ENCODE data around the gene SEPTIN7.

Gene SEPTIN7

DNA sequence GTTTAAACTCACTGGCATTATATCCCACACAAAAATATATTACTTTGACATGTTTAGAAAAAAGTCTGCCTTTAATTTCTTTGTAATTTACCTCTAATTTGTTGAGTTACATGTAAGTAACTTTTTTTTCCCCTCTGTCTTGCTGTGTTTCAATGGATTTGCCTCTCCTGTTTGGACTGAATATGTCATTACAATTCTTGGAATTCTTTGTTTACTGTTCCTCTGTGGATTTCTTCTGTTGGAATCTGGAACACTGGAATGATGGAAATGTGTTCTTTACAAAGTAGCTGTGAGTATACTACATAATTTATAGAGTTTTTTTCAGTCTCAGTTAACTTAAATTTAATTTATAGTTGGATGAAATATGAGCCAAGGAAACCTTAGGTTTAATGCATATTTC is 30.4 kb downstream of the SEPTIN7 start:
- Histone ChIP-seq H3K4me1 (peaks cover 13% of the 10 kb centered on the region), H3K36me3 (ENCODE audit: control insufficient read depth, insufficient read depth, low read length) (no peaks in the 10 kb centered on the region), H2AFZ (no peak overlapping the region), H3K4me2 (ENCODE audit: low read length) (no peak overlapping the region), H3K27me3 (ENCODE audit: control insufficient read depth, insufficient read depth, low read length) (no peaks in the 10 kb centered on the region), H3K4me3 (ENCODE audit: low read depth, low read length) (no peak overlapping the region), H3K79me2 (peaks cover 26% of the 10 kb centered on the region), H3K9me3 (ENCODE audit: control insufficient read depth, low read length) (no peaks in the 10 kb centered on the region), H3K27ac (no peak overlapping the region), H3K9ac (no peak overlapping the region)
- TF ChIP-seq, protein P1, sequence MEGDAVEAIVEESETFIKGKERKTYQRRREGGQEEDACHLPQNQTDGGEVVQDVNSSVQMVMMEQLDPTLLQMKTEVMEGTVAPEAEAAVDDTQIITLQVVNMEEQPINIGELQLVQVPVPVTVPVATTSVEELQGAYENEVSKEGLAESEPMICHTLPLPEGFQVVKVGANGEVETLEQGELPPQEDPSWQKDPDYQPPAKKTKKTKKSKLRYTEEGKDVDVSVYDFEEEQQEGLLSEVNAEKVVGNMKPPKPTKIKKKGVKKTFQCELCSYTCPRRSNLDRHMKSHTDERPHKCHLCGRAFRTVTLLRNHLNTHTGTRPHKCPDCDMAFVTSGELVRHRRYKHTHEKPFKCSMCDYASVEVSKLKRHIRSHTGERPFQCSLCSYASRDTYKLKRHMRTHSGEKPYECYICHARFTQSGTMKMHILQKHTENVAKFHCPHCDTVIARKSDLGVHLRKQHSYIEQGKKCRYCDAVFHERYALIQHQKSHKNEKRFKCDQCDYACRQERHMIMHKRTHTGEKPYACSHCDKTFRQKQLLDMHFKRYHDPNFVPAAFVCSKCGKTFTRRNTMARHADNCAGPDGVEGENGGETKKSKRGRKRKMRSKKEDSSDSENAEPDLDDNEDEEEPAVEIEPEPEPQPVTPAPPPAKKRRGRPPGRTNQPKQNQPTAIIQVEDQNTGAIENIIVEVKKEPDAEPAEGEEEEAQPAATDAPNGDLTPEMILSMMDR (IDR thresholded peaks at IDR 0.05), result no peak

DNA sequence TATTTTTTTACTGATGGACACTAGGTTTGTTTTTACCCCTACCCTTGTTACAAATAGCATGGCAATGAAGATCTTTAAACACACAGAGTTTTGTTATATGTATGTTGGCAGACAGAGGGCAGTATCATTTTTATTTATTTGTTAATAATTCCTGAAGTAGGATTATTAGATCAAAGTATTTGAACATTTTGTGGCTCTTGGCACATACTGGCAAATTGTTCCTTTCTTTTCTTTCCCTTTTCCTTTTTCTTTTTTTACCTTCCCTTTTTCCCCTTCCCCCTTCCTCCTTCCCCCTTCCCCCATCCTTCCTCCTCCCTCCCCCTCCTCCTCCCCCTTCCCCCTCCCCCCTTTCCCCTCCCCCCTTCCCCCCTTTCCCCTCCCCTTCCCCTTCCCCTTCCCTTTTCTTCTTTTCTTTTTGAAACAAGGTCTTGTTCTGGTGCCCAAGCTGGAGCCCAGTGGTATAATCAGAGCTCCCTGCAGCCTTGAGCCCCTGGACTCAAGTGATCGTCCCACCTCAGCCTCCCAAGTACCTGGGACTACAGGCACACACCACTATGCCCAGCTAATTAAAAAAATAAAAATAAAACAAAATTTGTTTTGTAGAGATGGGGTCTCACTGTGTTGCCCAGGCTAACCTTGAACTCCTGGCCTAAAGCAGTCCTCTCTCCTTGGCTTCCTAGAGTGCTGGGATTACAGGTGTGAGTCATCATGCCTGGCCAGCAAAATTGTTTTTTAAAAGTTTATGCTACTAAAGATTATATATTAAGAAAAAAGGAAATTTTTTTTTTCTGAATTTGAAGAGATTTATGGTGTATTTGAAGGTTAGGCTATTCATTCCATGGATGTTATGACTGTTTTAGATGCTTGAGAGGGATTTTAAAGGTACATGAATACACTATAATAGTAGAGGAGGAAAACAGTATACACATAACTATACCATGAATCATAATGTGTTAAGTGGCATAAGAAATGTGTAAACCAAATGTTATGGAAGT is 39.3 kb downstream of the SEPTIN7 start:
- no peak overlapping the region for H2AFZ ChIP-seq
- no peak overlapping the region for H3K4me2 ChIP-seq (ENCODE audit: low read length)
- H3K4me3 ChIP-seq (ENCODE audit: low read depth, low read length), result no peak overlapping the region
- H3K27me3 ChIP-seq (ENCODE audit: control insufficient read depth, insufficient read depth, low read length), result no peaks in the 10 kb centered on the region
- no peak overlapping the region for H3K9ac ChIP-seq
- TF ChIP-seq, protein P1 (IDR thresholded peaks at IDR 0.05), result no peak
- no peak overlapping the region for H3K27ac ChIP-seq
- no peaks in the 10 kb centered on the region for H3K36me3 ChIP-seq (ENCODE audit: control insufficient read depth, insufficient read depth, low read length)
- H3K4me1 ChIP-seq, result peaks cover 7% of the 10 kb centered on the region
- no peaks in the 10 kb centered on the region for H3K9me3 ChIP-seq (ENCODE audit: control insufficient read depth, low read length)
- H3K79me2 ChIP-seq, result peaks cover 37% of the 10 kb centered on the region

DNA sequence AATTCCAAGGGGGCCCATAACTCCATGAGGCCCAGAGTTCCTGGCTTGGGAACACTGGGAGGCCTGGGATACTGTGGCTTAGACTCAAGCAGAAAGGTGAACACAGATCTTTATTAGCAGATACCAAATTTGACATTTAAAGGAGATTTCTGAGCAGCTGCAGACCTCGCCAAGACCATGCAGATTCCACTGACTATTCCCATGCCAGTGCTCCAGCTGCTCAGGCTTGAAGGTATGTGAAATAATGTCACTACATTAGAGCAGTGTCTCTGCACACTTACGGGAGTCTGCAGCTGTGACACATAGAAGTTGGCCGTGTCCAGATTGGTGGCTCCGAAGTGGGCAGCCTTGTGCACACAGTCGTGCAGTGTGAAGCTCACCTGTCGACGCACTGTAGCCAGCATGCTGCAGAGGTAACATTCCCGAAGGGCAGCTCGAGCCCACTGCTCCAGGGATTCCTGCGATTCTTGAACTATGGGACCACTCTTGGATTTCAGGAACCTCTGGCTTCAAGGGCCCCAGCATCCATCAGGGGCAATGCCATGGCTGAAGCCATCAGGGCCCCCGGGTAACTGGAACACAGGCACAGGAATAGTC is 46.1 kb downstream of the SEPTIN7 start:
- no peak overlapping the region for H3K4me3 ChIP-seq (ENCODE audit: low read depth, low read length)
- no peaks in the 10 kb centered on the region for H3K36me3 ChIP-seq (ENCODE audit: control insufficient read depth, insufficient read depth, low read length)
- H3K4me1 ChIP-seq, result peaks cover 8% of the 10 kb centered on the region
- no peak overlapping the region for H2AFZ ChIP-seq
- TF ChIP-seq, protein P1 (IDR thresholded peaks at IDR 0.05), result no peak
- peaks cover 40% of the 10 kb centered on the region for H3K79me2 ChIP-seq
- no peaks in the 10 kb centered on the region for H3K9me3 ChIP-seq (ENCODE audit: control insufficient read depth, low read length)
- no peaks in the 10 kb centered on the region for H3K27me3 ChIP-seq (ENCODE audit: control insufficient read depth, insufficient read depth, low read length)
- no peak overlapping the region for H3K27ac ChIP-seq
- H3K9ac ChIP-seq, result no peak overlapping the region
- no peak overlapping the region for H3K4me2 ChIP-seq (ENCODE audit: low read length)

DNA sequence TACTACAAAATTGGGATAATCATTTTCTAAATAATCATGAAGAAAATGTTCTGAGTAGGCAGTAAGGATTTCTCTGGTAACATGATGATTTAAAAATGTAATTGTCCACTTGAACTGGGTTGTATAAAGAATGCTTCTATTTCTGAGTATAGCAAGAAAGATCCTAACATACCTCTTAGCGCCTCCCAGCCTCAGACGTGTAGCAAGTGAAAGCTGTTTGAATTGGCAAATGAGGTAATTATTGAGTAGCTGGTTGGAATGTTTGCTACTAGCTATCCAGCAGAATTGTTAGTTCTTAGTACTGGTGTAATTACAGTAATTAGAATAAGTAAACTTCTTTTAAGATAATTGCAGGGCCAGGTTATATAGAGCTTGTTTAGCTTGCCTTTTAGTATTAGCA is 47.9 kb downstream of the SEPTIN7 start:
- H3K27ac ChIP-seq, result no peak overlapping the region
- H3K9ac ChIP-seq, result no peak overlapping the region
- no peak overlapping the region for H3K4me2 ChIP-seq (ENCODE audit: low read length)
- peaks cover 42% of the 10 kb centered on the region for H3K79me2 ChIP-seq
- no peak overlapping the region for H3K4me3 ChIP-seq (ENCODE audit: low read depth, low read length)
- H3K4me1 ChIP-seq, result peaks cover 15% of the 10 kb centered on the region
- TF ChIP-seq, protein P1 (IDR thresholded peaks at IDR 0.05), result no peak
- no peaks in the 10 kb centered on the region for H3K27me3 ChIP-seq (ENCODE audit: control insufficient read depth, insufficient read depth, low read length)
- no peak overlapping the region for H2AFZ ChIP-seq
- no peaks in the 10 kb centered on the region for H3K9me3 ChIP-seq (ENCODE audit: control insufficient read depth, low read length)
- no peaks in the 10 kb centered on the region for H3K36me3 ChIP-seq (ENCODE audit: control insufficient read depth, insufficient read depth, low read length)
